GM21367 (cell line): ENCODE measurements around the gene FBLN7.

Experiments used
- ATAC-seq: cut with Tn5 transposase; IDR thresholded peaks from one replicate; pipeline ENCODE4 v1.9.1; 2021; ENCODE audit not compliant: unreplicated experiment

FBLN7 gene

DNA sequence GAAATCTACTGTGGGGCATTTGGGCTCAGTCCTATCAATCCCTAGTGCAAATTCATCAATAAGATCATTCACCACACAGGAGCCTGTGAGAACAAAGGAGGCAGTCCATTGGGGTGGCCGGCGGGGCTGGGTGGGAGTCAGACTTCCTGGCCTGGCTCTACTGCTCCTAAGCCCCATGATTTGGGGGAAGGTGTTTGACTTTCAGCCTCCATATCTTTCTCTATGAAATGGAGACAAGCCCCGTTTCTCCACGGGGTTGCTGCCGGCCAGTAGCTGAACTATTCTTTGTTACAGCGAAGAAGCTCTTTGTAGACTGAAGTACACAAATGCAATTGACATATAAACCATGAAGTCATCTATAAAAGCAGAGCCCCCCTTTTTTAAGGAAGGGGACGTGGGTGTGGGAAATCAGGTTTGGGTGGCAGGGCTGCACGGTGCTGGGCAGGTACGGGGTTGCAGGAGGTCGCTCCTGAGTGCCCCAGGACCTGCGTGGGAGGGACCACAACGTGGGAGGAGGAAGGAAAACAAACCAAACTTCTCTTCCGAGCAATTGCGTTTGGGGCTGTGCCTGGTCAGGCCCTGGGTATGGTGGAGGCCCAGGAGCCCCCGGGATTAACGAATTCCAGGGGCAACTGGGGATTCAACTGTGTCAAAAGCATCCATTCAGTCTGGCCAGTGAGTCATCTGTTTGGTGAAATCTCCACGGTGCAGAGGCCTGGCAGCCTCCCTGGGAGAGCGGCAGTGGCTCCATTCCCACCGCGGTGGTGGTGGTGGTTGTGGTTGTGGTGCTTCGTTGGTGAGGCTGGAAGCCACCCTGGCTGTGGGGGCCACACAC is 18.2 kb downstream of the FBLN7 start:
- no peak for ATAC-seq

DNA sequence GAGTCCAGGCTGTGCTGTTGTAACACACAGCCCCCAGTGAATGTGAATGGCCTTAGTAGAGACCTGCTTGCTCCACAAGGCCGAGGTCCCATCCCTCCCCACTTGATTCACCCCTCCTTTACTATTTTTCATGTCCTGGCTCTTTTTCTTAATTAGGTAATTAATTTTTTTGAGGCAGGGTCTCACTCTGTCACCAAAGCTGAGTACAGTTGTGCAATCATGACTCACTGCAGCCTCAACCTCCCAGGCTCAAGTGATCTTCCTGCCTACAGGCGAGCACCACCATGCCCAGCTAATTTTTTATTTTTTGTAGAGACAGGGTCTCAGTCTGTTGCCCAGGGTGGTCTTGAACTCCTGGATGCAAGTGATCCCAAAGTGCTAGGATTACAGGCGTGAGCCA is 19.3 kb downstream of the FBLN7 start:
- ATAC-seq: no peak

DNA sequence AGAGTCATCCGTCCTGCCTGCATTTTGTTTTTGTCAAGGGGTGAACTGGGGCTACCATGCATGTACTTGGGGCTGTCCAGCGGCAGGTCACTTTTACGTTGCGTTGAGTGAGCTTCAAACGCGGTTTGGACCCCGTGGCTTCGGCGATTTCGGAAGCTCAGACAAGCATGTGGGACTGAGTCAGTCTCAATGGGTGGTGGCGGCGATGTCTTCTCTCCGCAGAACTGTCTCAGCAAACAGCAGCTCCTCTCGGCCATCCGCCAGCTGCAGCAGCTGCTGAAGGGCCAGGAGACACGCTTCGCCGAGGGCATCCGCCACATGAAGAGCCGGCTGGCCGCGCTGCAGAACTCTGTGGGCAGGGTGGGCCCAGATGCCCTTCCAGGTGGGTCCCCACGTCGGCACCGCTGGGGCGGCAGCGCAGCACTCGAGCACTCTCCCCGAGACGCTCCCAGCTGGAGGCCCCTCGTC is 21.3 kb downstream of the FBLN7 start:
- ATAC-seq: no peak

- no peak for ATAC-seq
Observed at GRCh38 chr2:112160283-112161250, 22.4 kb downstream of the FBLN7 start.

GRCh38 chr2:112161431-112162145 is 23.4 kb downstream of the FBLN7 start:
- ATAC-seq: no peak

- no peak for ATAC-seq
Observed at GRCh38 chr2:112162341-112162740, 24.2 kb downstream of the FBLN7 start.

DNA sequence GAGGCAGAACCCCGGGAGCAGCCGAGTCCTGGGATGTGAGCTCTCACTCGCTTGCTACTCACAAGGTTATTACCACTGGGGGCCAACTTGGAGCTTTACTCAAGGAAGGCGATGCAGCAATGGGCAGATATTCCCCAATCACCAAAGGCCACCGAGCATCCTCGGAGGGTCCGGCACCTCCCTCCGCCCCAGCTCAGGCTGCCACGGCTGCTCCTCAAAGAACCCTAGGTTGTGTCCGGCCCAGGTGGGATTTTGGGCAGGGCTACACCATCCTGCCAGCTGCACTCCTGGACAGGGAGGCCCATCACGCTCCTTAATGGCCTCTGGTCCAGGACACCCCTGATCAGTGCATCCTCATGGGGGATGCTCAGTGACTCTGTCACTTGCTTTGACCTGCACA is 24.8 kb downstream of the FBLN7 start:
- no peak for ATAC-seq

- ATAC-seq: no peak
Observed at GRCh38 chr2:112163541-112163981, 25.4 kb downstream of the FBLN7 start.

- ATAC-seq: no peak
Observed at GRCh38 chr2:112164876-112165275, 26.7 kb downstream of the FBLN7 start.

- ATAC-seq: no peak
Observed at GRCh38 chr2:112165296-112165695, 27.1 kb downstream of the FBLN7 start.

DNA sequence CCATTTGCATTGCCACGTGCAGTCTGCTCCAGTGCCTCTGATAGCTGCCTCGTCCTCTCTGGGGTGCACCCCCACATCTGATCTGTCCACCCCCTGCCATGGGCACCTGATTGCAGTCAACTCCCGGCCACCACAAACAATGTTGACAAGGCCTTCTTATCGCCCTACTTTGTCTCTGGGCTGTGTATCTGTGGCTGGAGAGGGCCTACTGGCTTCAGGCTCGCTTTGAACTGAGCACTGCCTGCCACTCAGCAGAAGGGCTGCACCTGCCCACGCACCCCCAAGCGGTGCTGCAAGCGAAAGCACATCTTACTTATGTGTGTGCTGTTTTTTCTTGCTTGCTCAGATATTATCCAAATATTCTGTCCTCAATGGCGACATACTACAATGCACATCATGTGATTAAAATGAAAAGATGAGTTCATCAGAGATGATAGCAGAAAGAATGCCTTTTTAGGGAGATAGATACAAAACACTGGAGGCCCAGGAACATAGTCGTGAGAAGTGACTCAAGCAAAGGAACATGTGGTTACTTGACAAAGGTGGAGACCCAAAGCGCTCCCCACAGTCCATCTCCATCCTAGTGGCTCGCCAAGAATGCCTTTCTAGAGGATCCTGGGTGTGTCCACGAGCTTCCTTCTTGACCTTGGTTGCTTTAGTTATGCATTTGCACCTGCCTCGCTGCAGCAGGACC is 28.8 kb downstream of the FBLN7 start:
- no peak for ATAC-seq

- ATAC-seq: no peak
Observed at GRCh38 chr2:112168422-112169124, 30.4 kb downstream of the FBLN7 start.

- ATAC-seq: no peak
Observed at GRCh38 chr2:112170495-112170894, 32.3 kb downstream of the FBLN7 start.

DNA sequence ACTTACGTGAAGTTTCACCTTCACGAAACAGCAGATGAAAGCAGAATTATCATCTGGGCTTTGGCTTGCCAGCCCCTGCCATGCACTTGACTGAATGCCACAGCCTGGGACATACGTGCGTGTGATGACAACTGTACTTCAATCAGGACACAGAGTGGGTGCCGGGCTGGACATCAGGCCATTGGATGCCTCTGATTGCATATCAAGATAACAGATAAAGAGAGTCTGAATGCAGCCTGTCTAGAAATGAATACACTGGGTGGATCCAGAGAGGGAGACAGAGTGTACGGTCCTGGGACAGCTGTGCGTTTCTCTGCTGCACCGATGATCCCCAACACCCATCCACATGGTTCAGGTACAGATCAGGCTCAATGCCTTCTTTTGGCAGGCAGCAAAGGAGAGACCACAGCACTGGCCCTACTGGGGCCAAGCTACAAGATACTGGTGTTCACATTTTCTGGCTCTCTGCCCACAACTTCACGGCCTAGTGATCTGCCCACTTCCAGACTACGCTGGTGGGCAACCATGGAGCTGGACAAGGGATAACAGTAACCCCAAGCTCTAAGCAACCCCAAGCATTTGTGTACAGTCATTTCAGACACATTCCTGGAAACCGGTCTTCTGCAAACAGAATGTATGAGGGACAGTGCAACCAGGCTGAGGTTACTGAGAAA is 35.6 kb downstream of the FBLN7 start:
- ATAC-seq: no peak

GRCh38 chr2:112174383-112174782 is 36.2 kb downstream of the FBLN7 start:
- no peak for ATAC-seq

GRCh38 chr2:112175333-112175732 is 37.1 kb downstream of the FBLN7 start:
- ATAC-seq: no peak

DNA sequence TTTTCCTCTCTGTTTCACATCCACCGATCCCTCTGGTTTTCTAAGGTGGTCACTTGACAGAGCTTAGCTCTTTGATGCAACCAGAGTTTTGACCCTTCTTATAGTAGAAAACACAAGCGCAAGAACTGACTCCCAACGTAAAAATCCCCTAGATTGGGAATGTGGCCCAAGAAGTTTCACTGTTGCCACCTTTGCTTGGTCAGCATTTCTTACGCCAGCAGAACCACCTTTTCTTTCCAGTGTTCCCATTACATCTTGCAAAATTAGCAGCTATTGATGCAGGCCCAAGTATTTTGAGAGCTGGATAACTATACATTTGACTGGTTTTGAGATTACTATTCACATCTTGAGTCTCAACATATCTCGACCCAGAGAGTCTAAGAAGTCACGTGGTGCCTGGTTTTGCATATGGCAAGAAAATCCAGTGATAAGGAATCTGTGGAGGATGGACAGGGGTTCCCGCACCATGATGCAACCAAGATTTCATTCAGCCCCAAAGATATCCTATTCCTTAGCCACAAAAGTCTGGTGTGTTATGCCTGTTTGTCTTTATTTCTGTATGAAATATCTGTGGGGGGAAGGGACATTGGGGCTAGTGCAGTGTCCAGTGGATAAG is 37.9 kb downstream of the FBLN7 start:
- ATAC-seq: no peak

GRCh38 chr2:112181571-112182290 is 43.5 kb downstream of the FBLN7 start:
- no peak for ATAC-seq
